ENCODE measurements around the gene UNC5C. TPM values are rescaled to one million over a fixed set of nuclear protein-coding genes. Genes with fewer than 3 reads are reported as not detected.

The UNC5C gene
- polyA plus RNA-seq, 1 of the 3 experiments (the other 2 are of a cell fraction): 3.3 TPM

GRCh38 chr4:95251568-95251967 lies 297.2 kb downstream of the UNC5C start:
- no peak overlapping the region for H3K4me2 ChIP-seq
- H3K27ac ChIP-seq (ENCODE audit: low read depth in 2 of 2, low read length in 1 of 2): peak overlapping the region in 1 of 2 experiments; percentile 22; a peak in 1 of 4 replicates
- no peak overlapping the region for H2AFZ ChIP-seq (ENCODE audit: low read depth)
- no peak overlapping the region for H3K4me3 ChIP-seq (ENCODE audit: low read depth in 2 of 2, low read length in 1 of 2)
- peaks cover 0 to 10% of the 10 kb centered on the region in 2 experiments; a peak in 2 of 4 replicates for H3K4me1 ChIP-seq (ENCODE audit: control insufficient read depth in 1 of 2, insufficient read depth in 2 of 2, low read depth in 1 of 2, low read length in 1 of 2)
- H3K9ac ChIP-seq: no peak overlapping the region
- H3F3A ChIP-seq (replicated peaks; ENCODE audit: insufficient read depth): no peaks in the 10 kb centered on the region
- H4K20me1 ChIP-seq (ENCODE audit: insufficient read depth): no peaks in the 10 kb centered on the region
- TF ChIP-seq FOSL2 (IDR thresholded peaks at IDR 0.05; ENCODE audit: borderline replicate concordance, low read depth) (no peak), PBX3 (IDR thresholded peaks at IDR 0.05) (no peak), NFIC (IDR thresholded peaks at IDR 0.05; ENCODE audit: borderline replicate concordance) (no peak), TCF12 (IDR thresholded peaks at IDR 0.05) (no peak), JUND (IDR thresholded peaks at IDR 0.05) (no peak), MEF2A (IDR thresholded peaks at IDR 0.05; ENCODE audit: borderline replicate concordance, low read depth) (no peak), RCOR1 (IDR thresholded peaks at IDR 0.05; ENCODE audit: low read length) (no peak), ELF1 (IDR thresholded peaks at IDR 0.05) (no peak), RAD21 (IDR thresholded peaks at IDR 0.05; ENCODE audit: low read length) (no peak), USF1 (IDR thresholded peaks at IDR 0.05; ENCODE audit: borderline replicate concordance, low read depth) (no peak), FOXM1 (IDR thresholded peaks at IDR 0.05; ENCODE audit: low read depth) (no peak)
- no peaks in the 10 kb centered on the region for H3K79me2 ChIP-seq (ENCODE audit: insufficient read depth)
- no peaks in the 10 kb centered on the region for H3K9me2 ChIP-seq
- H3K27me3 ChIP-seq (ENCODE audit: insufficient read depth): no peaks in the 10 kb centered on the region
- no peaks in the 10 kb centered on the region for H3K9me3 ChIP-seq
- CTCF ChIA-PET: no interaction called here
- peaks cover 0 to 32% of the 10 kb centered on the region in 2 experiments for H3K36me3 ChIP-seq (replicated peaks in 1 of 2; ENCODE audit: control insufficient read depth in 1 of 2, insufficient read depth in 2 of 2, low read length in 1 of 2)
- 72% methylated on average over 2 of the region's 2 CpGs for WGBS (ENCODE audit: low lambda C conversion rate)
- POLR2A ChIA-PET: no interaction called here
- no peak for DNase-seq

DNA sequence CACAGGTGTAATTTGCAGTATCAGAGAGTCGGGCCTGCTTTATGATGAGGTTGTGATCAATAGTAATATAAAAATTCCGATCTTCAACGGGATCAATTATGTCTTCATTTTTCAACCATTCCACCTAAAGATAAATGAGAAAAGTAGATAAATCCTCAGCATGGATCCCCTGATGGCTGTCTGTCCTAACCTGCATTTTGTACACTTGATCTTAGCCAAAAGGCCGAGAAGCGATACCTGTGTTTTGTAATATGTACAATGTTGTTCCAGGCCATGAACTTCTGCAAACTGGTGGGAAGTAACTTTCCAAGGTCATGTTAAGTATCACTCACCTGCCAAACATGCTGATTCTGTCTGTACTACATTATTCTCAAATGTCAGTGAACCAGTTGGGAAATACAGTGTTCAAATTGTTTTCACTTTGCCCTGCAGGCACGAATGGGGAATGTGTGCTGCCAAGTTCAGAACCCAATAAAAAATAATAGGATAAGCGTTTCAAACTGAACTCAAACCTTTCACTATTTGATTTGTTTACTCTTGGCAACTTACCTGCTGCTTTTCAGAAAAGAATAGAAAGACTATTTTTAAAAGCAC lies 298.1 kb downstream of the UNC5C start:
- Histone ChIP-seq H3K9ac (no peak overlapping the region), H3K4me3 (ENCODE audit: low read depth in 2 of 2, low read length in 1 of 2) (no peak overlapping the region), H3K4me2 (no peak overlapping the region), H2AFZ (ENCODE audit: low read depth) (no peak overlapping the region), H3K4me1 (ENCODE audit: control insufficient read depth in 1 of 2, insufficient read depth in 2 of 2, low read depth in 1 of 2, low read length in 1 of 2) (peaks cover 0 to 5% of the 10 kb centered on the region in 2 experiments; a peak in 2 of 4 replicates), H3K27me3 (ENCODE audit: insufficient read depth) (no peaks in the 10 kb centered on the region), H3K79me2 (ENCODE audit: insufficient read depth) (no peaks in the 10 kb centered on the region), H3F3A (replicated peaks; ENCODE audit: insufficient read depth) (no peaks in the 10 kb centered on the region), H3K27ac (ENCODE audit: low read depth in 2 of 2, low read length in 1 of 2) (no peak overlapping the region; a peak in 1 of 4 replicates), H3K9me3 (no peaks in the 10 kb centered on the region), H4K20me1 (ENCODE audit: insufficient read depth) (no peaks in the 10 kb centered on the region), H3K9me2 (no peaks in the 10 kb centered on the region), H3K36me3 (replicated peaks in 1 of 2; ENCODE audit: control insufficient read depth in 1 of 2, insufficient read depth in 2 of 2, low read length in 1 of 2) (peaks cover 0 to 32% of the 10 kb centered on the region in 2 experiments)
- WGBS (ENCODE audit: low lambda C conversion rate): 88% methylated on average over 7 of the region's 7 CpGs
- ChIA-PET CTCF (interaction anchor here (1.3 kb wide), 1 partner anchor 25 kb away, joined by 3 read pairs; no protein-coding TSS in a partner anchor), POLR2A (no interaction called here)
- DNase-seq: no peak
- TF ChIP-seq MEF2A (IDR thresholded peaks at IDR 0.05; ENCODE audit: borderline replicate concordance, low read depth): no peak
- TF ChIP-seq POLR2AphosphoS5 (IDR thresholded peaks at IDR 0.05; ENCODE audit: low read depth, low read length): no peak
- no peak for TF ChIP-seq EZH2phosphoT487 (IDR thresholded peaks at IDR 0.05; ENCODE audit: borderline replicate concordance, low read depth)
- no peak for TF ChIP-seq SMC3 (IDR thresholded peaks at IDR 0.05; ENCODE audit: low read depth, low read length)
- no peak for TF ChIP-seq MAX (IDR thresholded peaks at IDR 0.05; ENCODE audit: low read depth)
- TF ChIP-seq YY1 (IDR thresholded peaks at IDR 0.05; ENCODE audit: low read depth): no peak
